Subcutaneous adipose tissue (tissue), 4 donors: ENCODE measurements around the gene ABHD14A. TPM values are rescaled to one million over a fixed set of nuclear protein-coding genes. Genes with fewer than 3 reads are reported as not detected.

Experiments used
- CTCF ChIP-seq: fragments of 450-650 bp; IDR thresholded peaks from one replicate; pipeline ENCODE4 v1.5.1; 2016; ENCODE audit warnings: low read depth, mild to moderate bottlenecking, control low read depth, antibody characterized with exemption, moderate library complexity
- total RNA-seq, 4 donors: library from RNA; depleted of rRNA; stranded (reverse); fragments of >200 nt; gene quantifications; one replicate each; pipeline ENCODE4 v1.1.0, GENCODE V29; 2016

The ABHD14A gene
- total RNA-seq, 4 donors from 2014 or later = 15.3 to 37.7 (median 26.0) TPM

DNA sequence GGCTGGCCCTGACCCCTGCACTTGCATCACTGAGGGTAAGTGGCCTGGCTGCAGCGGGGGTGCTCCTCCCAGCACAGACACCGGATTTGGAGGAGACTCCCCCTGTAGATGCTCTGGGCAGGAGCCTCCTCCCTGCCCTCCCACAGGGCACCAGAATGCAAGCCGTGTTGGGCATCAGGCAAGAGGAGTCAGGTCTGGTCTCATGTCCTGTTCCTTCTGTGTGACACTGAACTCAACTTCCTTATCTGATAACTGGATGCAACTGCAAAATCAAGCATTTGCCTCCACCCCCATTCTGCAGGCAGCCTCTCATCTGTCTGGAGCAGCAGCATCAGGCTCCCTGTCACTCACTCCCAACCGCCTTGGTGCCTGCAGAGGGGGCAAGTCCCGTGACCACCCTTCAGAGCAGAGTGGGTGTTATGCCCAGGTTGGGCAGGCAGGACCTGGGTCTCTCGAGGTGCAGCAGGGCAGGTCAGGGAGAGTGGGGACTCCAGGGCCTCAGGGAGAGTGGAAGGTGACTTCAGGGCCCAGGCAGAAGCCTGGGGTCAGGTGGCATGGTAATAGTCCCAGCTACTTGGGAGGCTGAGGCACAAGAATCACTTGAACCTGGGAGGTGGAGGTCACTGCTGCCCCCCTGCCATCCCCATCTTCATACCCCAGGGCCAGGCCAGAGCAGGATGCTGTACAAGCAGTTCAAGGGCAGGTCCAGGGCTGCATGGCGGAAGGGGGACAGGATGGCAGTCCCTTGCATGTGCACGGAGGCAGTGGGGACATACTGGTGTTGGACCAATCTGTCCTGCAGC lies 31.4 kb downstream of the ABHD14A start:
- no peak for TF ChIP-seq CTCF

DNA sequence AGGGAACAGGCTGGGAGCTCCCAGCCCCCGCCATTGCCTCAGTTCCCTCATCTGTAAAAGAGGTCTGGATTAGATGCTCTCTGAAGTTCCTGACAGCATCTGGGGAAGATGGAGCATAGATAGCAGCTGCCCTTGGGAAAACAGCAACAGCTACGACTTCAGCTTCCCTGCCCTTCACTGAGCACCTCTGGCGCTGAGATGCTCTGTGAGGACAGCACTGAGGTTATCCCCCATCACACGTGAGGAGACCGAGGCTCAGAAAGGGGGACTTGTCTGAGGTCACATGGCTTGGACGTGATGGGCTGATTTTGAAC lies 31.9 kb downstream of the ABHD14A start:
- TF ChIP-seq CTCF = no peak

DNA sequence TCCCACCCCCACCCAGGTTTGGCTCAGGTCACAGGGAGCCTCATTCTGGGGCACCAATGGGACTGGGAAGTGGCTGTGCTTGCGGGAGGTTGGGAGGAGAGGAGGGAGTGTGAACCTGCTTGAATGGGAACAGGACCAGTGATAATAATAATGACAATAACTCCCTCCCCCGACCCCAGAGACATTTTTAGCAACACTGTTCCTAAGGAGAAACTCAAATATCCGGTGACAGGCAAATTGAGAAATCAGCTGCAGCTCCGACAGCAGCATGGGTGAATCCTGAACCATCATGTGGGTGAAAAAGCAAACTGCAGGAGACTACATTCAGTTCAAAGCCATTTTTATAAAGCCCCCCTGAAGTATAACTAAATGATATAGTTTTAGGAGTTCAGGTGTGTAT lies 32.4 kb downstream of the ABHD14A start:
- no peak for TF ChIP-seq CTCF

GRCh38 chr3:52010431-52010830 lies 35.6 kb downstream of the ABHD14A start:
- no peak for TF ChIP-seq CTCF

DNA sequence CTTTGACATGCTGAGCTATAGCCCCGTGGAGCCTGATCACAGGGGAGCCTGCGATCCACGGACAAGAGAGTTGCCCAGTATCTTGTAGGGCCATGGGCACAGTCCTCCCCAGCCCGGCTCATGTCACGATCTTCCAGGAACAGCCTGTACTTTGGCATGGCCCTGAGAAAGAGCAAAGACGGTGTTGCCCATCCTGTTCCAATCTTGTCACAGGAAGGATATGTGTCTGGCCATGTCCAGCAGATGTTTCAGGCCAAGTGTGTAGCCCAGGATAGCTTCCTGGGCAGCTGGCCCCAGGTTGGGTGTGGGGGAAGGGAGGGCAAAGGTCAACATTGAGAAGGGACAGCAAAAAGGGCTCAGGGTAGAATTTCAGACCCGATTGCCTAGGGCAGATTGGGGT lies 37.8 kb downstream of the ABHD14A start:
- TF ChIP-seq CTCF = no peak

- no peak for TF ChIP-seq CTCF
These were observed 39.1 kb downstream of the ABHD14A start for GRCh38 chr3:52013802-52014598.

GRCh38 chr3:52014613-52015012 lies 39.7 kb downstream of the ABHD14A start:
- no peak for TF ChIP-seq CTCF
